HepG2 (cell line): ENCODE measurements around the gene FBXW5. TPM values are rescaled to one million over a fixed set of nuclear protein-coding genes. Genes with fewer than 3 reads are reported as not detected.

Experiments
- ATAC-seq: fragments of 200-7000 bp; cut with Tn5 transposase; 3 replicates; pipeline ENCODE4 v1.9.1; 2020; ENCODE audit warnings: mild to moderate bottlenecking, moderate library complexity
- BruUV-seq: library from RNA; stranded (reverse); fragments of 400-500 nt; replicated peaks from 2 replicates; lab custom pipeline; 2021; lab: Mats Ljungman, UMichigan
- CTCF ChIA-PET: fragments of 300-600 bp; formaldehyde crosslinking; extraction: SDS; loops from one replicate; lab custom pipeline; 2021; ENCODE audit warnings: low total read pairs, inconsistent platforms, low intra/inter-chr PET ratio; lab: Yijun Ruan, JAX
- POLR2A ChIA-PET: fragments of 350-600 bp; sonication (Branson Sonifier 250); formaldehyde crosslinking; loops from one replicate; lab custom pipeline; 2020; ENCODE audit warnings: antibody characterized with exemption, inconsistent platforms; lab: Yijun Ruan, JAX
- DNase-seq: peaks from one replicate; pipeline ENCODE4 v3.0.0-alpha.2; 2015; ENCODE audit warnings: low spot score
- FAIRE-seq: peaks from 3 replicates; lab custom pipeline; 2011; peaks lifted over from hg19 to GRCh38; lab: Jason Lieb, UNC
- H2AFZ ChIP-seq: one replicate; pipeline ENCODE4 v1.6.1; 2011; ENCODE audit warnings: low read length, inconsistent platforms
- H3K27ac ChIP-seq: fragments of 300-600 bp; 3 replicates; pipeline ENCODE4 v1.8.0; 2011; ENCODE audit warnings: mixed run types, mild to moderate bottlenecking, mixed read lengths, low read length, inconsistent platforms; ENCODE audit not compliant: insufficient read depth; ENCODE audit errors: extremely low read length
- H3K27me3 ChIP-seq, 2 experiments: fragments of 200-600 bp in 1 of 2; 2 replicates in 1 of 2; 3 replicates in 1 of 2; pipeline versions ENCODE4 v1.6.0 to v1.8.0; 2011; ENCODE audit warnings: low read length in 2 of 2, mild to moderate bottlenecking in 2 of 2, moderate library complexity in 2 of 2, inconsistent platforms in 1 of 2; ENCODE audit not compliant: insufficient read depth in 2 of 2, control insufficient read depth in 1 of 2
- H3K36me3 ChIP-seq, 2 experiments: fragments of 200-600 bp in 1 of 2; replicated peaks in 1 of 2; 2 replicates in 1 of 2; 3 replicates in 1 of 2; pipeline versions ENCODE4 v1.5.1 to v1.8.0; 2011; ENCODE audit warnings: low read length in 2 of 2, inconsistent platforms in 1 of 2; ENCODE audit not compliant: insufficient read depth in 2 of 2, control insufficient read depth in 1 of 2
- H3K4me1 ChIP-seq: 2 replicates; pipeline ENCODE4 v1.5.1; 2012; ENCODE audit warnings: low read length, inconsistent platforms; ENCODE audit not compliant: insufficient read depth
- H3K4me2 ChIP-seq: 2 replicates; pipeline ENCODE4 v1.6.0; 2011; ENCODE audit warnings: low read depth, low read length, inconsistent platforms
- H3K4me3 ChIP-seq, 3 experiments: fragments of 200-600 bp in 1 of 3; sonication (generic), shearing (Covaris generic) in 1 of 3; replicated peaks in 1 of 3; 2 replicates each; pipeline ENCODE4 v1.5.1; 2011 to 2016; ENCODE audit warnings: low read length in 3 of 3, inconsistent platforms in 2 of 3, low read depth in 2 of 3, mild to moderate bottlenecking in 2 of 3, control low read depth in 1 of 3, mixed read lengths in 1 of 3; ENCODE audit not compliant: insufficient read depth in 1 of 3
- H3K79me2 ChIP-seq: one replicate; pipeline ENCODE4 v1.6.1; 2011; ENCODE audit warnings: low read length, inconsistent platforms; ENCODE audit not compliant: insufficient read depth
- H3K9ac ChIP-seq: 2 replicates; pipeline ENCODE4 v1.6.0; 2011; ENCODE audit warnings: mild to moderate bottlenecking, low read depth, low read length, inconsistent platforms; ENCODE audit not compliant: insufficient read depth
- H3K9me3 ChIP-seq: 2 replicates; pipeline ENCODE4 v1.5.1; 2012; ENCODE audit warnings: mild to moderate bottlenecking, low read length
- H4K20me1 ChIP-seq: 2 replicates; pipeline ENCODE4 v1.6.0; 2011; ENCODE audit warnings: inconsistent platforms, mild to moderate bottlenecking, low read length, moderate library complexity; ENCODE audit not compliant: insufficient read depth
- ELF3 ChIP-seq: IDR thresholded peaks from 2 replicates; pipeline ENCODE4 v1.6.1; 2016; ENCODE audit warnings: missing genetic modification reagents, missing compliant biosample characterization
- PATZ1 ChIP-seq: sonication (generic); formaldehyde crosslinking; IDR thresholded peaks from 2 replicates; pipeline ENCODE4 v1.4.0; 2020; ENCODE audit warnings: missing genetic modification reagents
- PITX1 ChIP-seq: sonication (generic); formaldehyde crosslinking; IDR thresholded peaks from 2 replicates; pipeline ENCODE4 v1.5.1; 2020; ENCODE audit warnings: mild to moderate bottlenecking, missing genetic modification reagents
- SKI ChIP-seq: fragments of 450-650 bp; IDR thresholded peaks from one replicate; pipeline ENCODE4 v1.6.1; 2018; ENCODE audit warnings: mild to moderate bottlenecking; ENCODE audit not compliant: partially characterized antibody
- U2AF1 ChIP-seq: fragments of 200-400 bp; formaldehyde crosslinking; optimal IDR thresholded peaks from 2 replicates; pipeline ENCODE3; 2017; ENCODE audit warnings: mild to moderate bottlenecking, low read depth, low read length
- ZBTB38 ChIP-seq: sonication (generic); formaldehyde crosslinking; IDR thresholded peaks from 2 replicates; pipeline ENCODE4 v1.5.1; 2020; ENCODE audit warnings: mild to moderate bottlenecking, missing genetic modification reagents
- ZFX ChIP-seq: sonication (generic); formaldehyde crosslinking; IDR thresholded peaks from 2 replicates; pipeline ENCODE4 v1.4.0; 2020; ENCODE audit warnings: mild to moderate bottlenecking, low read depth, missing genetic modification reagents, moderate library complexity
- ZNF124 ChIP-seq: sonication (generic); formaldehyde crosslinking; IDR thresholded peaks from 2 replicates; pipeline ENCODE4 v1.4.0; 2020; ENCODE audit warnings: missing genetic modification reagents
- ZNF3 ChIP-seq: IDR thresholded peaks from 2 replicates; pipeline ENCODE4 v1.7.0; 2017; ENCODE audit warnings: inconsistent platforms
- ZNF30 ChIP-seq: sonication (generic); formaldehyde crosslinking; IDR thresholded peaks from 2 replicates; pipeline ENCODE4 v1.5.0; 2020; ENCODE audit warnings: mild to moderate bottlenecking, missing genetic modification reagents
- ZNF430 ChIP-seq: sonication (generic); formaldehyde crosslinking; IDR thresholded peaks from 2 replicates; pipeline ENCODE4 v1.9.0; 2021; ENCODE audit warnings: mild to moderate bottlenecking, missing genetic modification reagents
- ZNF512B ChIP-seq: sonication (generic); formaldehyde crosslinking; IDR thresholded peaks from 2 replicates; pipeline ENCODE4 v1.5.1; 2020; ENCODE audit warnings: missing genetic modification reagents, mild to moderate bottlenecking, borderline replicate concordance
- ZNF768 ChIP-seq: sonication (generic); formaldehyde crosslinking; IDR thresholded peaks from 2 replicates; pipeline ENCODE4 v1.4.0; 2020; ENCODE audit warnings: missing genetic modification reagents
- WGBS: methylation state at CpG from one replicate; pipeline ENCODE4 v1.1.6; 2017; ENCODE audit warnings: low lambda C conversion rate; 5-methylcytosine and 5-hydroxymethylcytosine counted together
- in situ Hi-C: cut with HindIII; loops from 2 replicates; pipeline ENCODE4 v1.10.0; 2017; ENCODE audit warnings: low pct_unique_long_range_greater_than_20kb; ENCODE audit not compliant: extremely low pct_ligation_motif_present
- intact Hi-C: fragments of 100-400 bp; cut with micrococcal nuclease; formaldehyde crosslinking; loops from one replicate; pipeline ENCODE4 v1.10.0; 2022; ENCODE audit not compliant: unreplicated experiment
- polyA plus RNA-seq, 8 experiments: library from polyadenylated mRNA; depleted of rRNA in 3 of 8; stranded (reverse) in 7 of 8; unstranded in 1 of 8; fragments of >200 nt; fragmentation: Illumina TruSeq in 4 of 8; extraction: Trizol in 4 of 8; gene quantifications; 2 replicates each; pipeline versions ENCODE4 v1.2.1 to v1.2.3, GENCODE V29; 2011 to 2016; ENCODE audit warnings: low read depth in 4 of 8, missing spikeins in 1 of 8, mixed read lengths in 1 of 8; ENCODE audit not compliant: insufficient read depth in 1 of 8
- total RNA-seq, 5 experiments: library from RNA; depleted of rRNA; stranded (reverse); fragments of >200 nt; fragmentation: Illumina TruSeq; extraction: Trizol; gene quantifications; 2 replicates each; pipeline ENCODE4 v1.2.3, GENCODE V29; 2016; ENCODE audit warnings: low read depth in 1 of 5
- TF ChIP-seq, protein P1 (sequence below): IDR thresholded peaks from 2 replicates; pipeline ENCODE4 v1.6.1; 2016; ENCODE audit warnings: mild to moderate bottlenecking, missing biosample characterization, missing genetic modification reagents

FBXW5 gene
- total and polyA plus RNA-seq, 2 of the 13 experiments (the other 11 are each of a cell fraction or from before 2014, with no cell fraction given), result 52.0 to 60.4 TPM

- Histone ChIP-seq H4K20me1 (no peaks in the 10 kb centered on the region), H2AFZ (peak overlapping the region; percentile 6), H3K4me3 (peak overlapping the region in 2 of 3 experiments; percentile 18 to 34; a peak in 3 of 6 replicates), H3K4me2 (peak overlapping the region; percentile 51), H3K79me2 (no peaks in the 10 kb centered on the region), H3K9me3 (no peaks in the 10 kb centered on the region), H3K27me3 (peaks cover 8 to 60% of the 10 kb centered on the region in 2 experiments), H3K27ac (no peak overlapping the region), H3K9ac (peak overlapping the region; percentile 23; the same call in 1 of the 2 replicates), H3K4me1 (peaks cover 39% of the 10 kb centered on the region), H3K36me3 (no peaks in the 10 kb centered on the region)
- BruUV-seq, result no TSS peak
- peak; percentile 59 for DNase-seq
- FAIRE-seq, result no peak
- in situ Hi-C loops, result no loop called here
- ChIA-PET CTCF (no interaction called here), POLR2A (interaction anchor here (2.3 kb wide), 1 partner anchor 12 kb away, joined by 13 read pairs; the partner anchor contains the start of gene PAXX)
- 40% methylated on average over 1 of the region's 26 CpGs for WGBS
- peak; percentile 16 for ATAC-seq
- intact Hi-C loops, result no loop called here
- no peak for TF ChIP-seq ZNF512B (CRISPR knock-in tag)
- no peak for TF ChIP-seq U2AF1
- peak; percentile 83 for TF ChIP-seq PATZ1 (CRISPR knock-in tag)
- no peak for TF ChIP-seq ZNF430 (CRISPR knock-in tag)
- TF ChIP-seq ZNF30 (CRISPR knock-in tag), result no peak
- TF ChIP-seq PITX1, result no peak
- no peak for TF ChIP-seq ZNF3 (CRISPR knock-in tag)
- 0 out of 2 replicates have a peak, but pooled peaks have one; percentile 41 for TF ChIP-seq ZBTB38 (CRISPR knock-in tag)
- TF ChIP-seq, protein P1, sequence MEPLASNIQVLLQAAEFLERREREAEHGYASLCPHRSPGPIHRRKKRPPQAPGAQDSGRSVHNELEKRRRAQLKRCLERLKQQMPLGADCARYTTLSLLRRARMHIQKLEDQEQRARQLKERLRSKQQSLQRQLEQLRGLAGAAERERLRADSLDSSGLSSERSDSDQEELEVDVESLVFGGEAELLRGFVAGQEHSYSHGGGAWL (CRISPR knock-in tag), result no peak
- no peak for TF ChIP-seq ZNF124 (CRISPR knock-in tag)
- TF ChIP-seq ELF3 (CRISPR knock-in tag), result peak; percentile 34; the same call in 1 of the 2 replicates
- peak; percentile 48 for TF ChIP-seq ZFX
- TF ChIP-seq SKI, result no peak
- peak; percentile 84; the same call in 1 of the 2 replicates for TF ChIP-seq ZNF768 (CRISPR knock-in tag)
Observed at GRCh38 chr9:136979769-136980587, 35.4 kb upstream of the FBXW5 start.
